GM12878 (cell line): Measurements from ENCODE around the gene WNT5B. TPM values are rescaled to one million over a fixed set of nuclear protein-coding genes. Genes with fewer than 3 reads are reported as not detected.

Source experiments
- BRCA1 ChIP-seq: IDR thresholded peaks from 2 replicates; pipeline ENCODE4 v1.6.1; 2011; ENCODE audit warnings: low read depth, low read length, improper control_type of control experiment
- CBFB ChIP-seq: IDR thresholded peaks from 2 replicates; pipeline ENCODE4 v1.6.1; 2016; ENCODE audit warnings: antibody characterized with exemption, low read depth
- GATAD2B ChIP-seq: fragments of 450-650 bp; conservative IDR thresholded peaks from 2 replicates; pipeline ENCODE4 v1.6.1; 2017; ENCODE audit warnings: low read depth, mild to moderate bottlenecking, moderate library complexity
- IRF4 ChIP-seq: IDR thresholded peaks from 2 replicates; pipeline ENCODE4 v1.6.1; 2011; ENCODE audit warnings: low read depth, low read length
- LARP7 ChIP-seq: fragments of 450-650 bp; IDR thresholded peaks from 2 replicates; pipeline ENCODE4 v1.6.1; 2017; ENCODE audit warnings: mild to moderate bottlenecking
- NBN ChIP-seq: fragments of 450-650 bp; IDR thresholded peaks from 2 replicates; pipeline ENCODE4 v1.6.1; 2016
- NR2C1 ChIP-seq: fragments of 450-650 bp; IDR thresholded peaks from 2 replicates; pipeline ENCODE4 v1.6.1; 2017; ENCODE audit warnings: antibody characterized with exemption, mild to moderate bottlenecking, moderate library complexity
- POU2F2 ChIP-seq: IDR thresholded peaks from 3 replicates; pipeline ENCODE4 v1.6.1; 2011; ENCODE audit warnings: low read depth, mild to moderate bottlenecking, low read length, borderline replicate concordance
- RFX5 ChIP-seq: IDR thresholded peaks from 2 replicates; pipeline ENCODE4 v1.6.1; 2011; ENCODE audit warnings: low read depth, low read length, improper control_type of control experiment
- SREBF1 ChIP-seq: IDR thresholded peaks from 2 replicates; pipeline ENCODE4 v1.6.1; 2012; ENCODE audit warnings: mild to moderate bottlenecking, low read length
- WRNIP1 ChIP-seq: IDR thresholded peaks from 2 replicates; pipeline ENCODE4 v1.6.1; 2011; ENCODE audit warnings: low read depth, low read length, improper control_type of control experiment, borderline replicate concordance
- ZNF217 ChIP-seq: fragments of 450-650 bp; IDR thresholded peaks from 2 replicates; pipeline ENCODE4 v1.6.1; 2017; ENCODE audit warnings: antibody characterized with exemption, mild to moderate bottlenecking
- ZSCAN29 ChIP-seq: fragments of 450-650 bp; IDR thresholded peaks from 2 replicates; pipeline ENCODE4 v1.6.1; 2017; ENCODE audit warnings: mild to moderate bottlenecking, moderate library complexity
- polyA plus RNA-seq, 11 experiments: library from polyadenylated mRNA; depleted of rRNA in 4 of 11; unstranded in 6 of 11; stranded (reverse) in 5 of 11; fragments of >200 nt; fragmentation: Nextera tagmentation in 4 of 11; fragmentation: Illumina TruSeq in 1 of 11; extraction: Ambion mirVana in 4 of 11; extraction: Trizol in 1 of 11; gene quantifications; 1 replicate in 1 of 11; 2 replicates in 10 of 11; pipeline versions ENCODE4 v1.2.1 to v1.2.3, GENCODE V29; 2011 to 2016; ENCODE audit warnings: inconsistent platforms in 2 of 11, missing spikeins in 2 of 11, low read depth in 1 of 11
- total RNA-seq, 4 experiments: library from RNA; depleted of rRNA in 3 of 4; stranded (reverse); fragments of >200 nt in 3 of 4; fragmentation: Illumina TruSeq in 1 of 4; extraction: Trizol in 1 of 4; gene quantifications; 2 replicates each; pipeline versions ENCODE4 v1.2.1 to v1.2.3, GENCODE V29; 2013 to 2021
- TF ChIP-seq, protein P1 (sequence below): fragments of 450-650 bp; IDR thresholded peaks from 2 replicates; pipeline ENCODE4 v1.6.1; 2017; ENCODE audit warnings: borderline replicate concordance
- TF ChIP-seq, protein P2 (sequence below): IDR thresholded peaks from 2 replicates; pipeline ENCODE4 v1.6.1; 2011; ENCODE audit warnings: low read depth, mild to moderate bottlenecking, low read length, moderate library complexity, borderline replicate concordance; ENCODE audit errors: extremely low read depth

WNT5B gene
- total and polyA plus RNA-seq, 10 of the 15 experiments (the other 5 are each of a cell fraction or from before 2014, with no cell fraction given) = 0.45 to 18.3 (median 5.4) TPM

DNA sequence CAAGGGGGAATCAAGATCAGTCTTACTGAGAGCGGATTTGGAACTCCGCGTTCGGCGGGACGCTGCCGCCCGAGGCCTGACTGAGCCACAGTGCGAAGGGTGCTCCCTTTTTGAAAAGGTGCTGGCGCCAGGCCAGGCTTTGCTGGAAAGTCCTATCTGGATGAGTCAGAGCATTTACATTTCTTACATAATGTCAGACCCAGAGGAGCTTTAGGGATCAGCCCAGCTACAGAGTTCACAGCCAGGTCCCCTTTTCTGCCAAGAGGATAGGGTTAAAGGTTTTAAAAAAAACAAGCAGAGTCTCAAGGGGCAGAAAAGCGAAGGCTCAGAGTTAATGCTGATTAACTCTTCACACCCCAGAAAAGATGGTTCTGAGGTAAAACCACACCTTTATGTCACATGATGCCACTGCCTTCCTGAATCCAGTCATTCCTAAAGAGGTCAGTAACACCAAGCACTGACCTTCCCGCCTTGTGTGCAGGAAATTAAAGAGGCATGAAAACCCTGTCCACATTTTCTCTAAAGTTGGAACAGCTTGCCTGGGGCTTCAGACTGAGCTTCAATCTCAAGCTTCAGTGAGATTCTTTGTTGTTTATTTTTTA, 22.9 kb upstream of the WNT5B start (continued):
- no peak for TF ChIP-seq NR2C1
- no peak for TF ChIP-seq BRCA1
- no peak for TF ChIP-seq IRF4
- TF ChIP-seq, protein P1, sequence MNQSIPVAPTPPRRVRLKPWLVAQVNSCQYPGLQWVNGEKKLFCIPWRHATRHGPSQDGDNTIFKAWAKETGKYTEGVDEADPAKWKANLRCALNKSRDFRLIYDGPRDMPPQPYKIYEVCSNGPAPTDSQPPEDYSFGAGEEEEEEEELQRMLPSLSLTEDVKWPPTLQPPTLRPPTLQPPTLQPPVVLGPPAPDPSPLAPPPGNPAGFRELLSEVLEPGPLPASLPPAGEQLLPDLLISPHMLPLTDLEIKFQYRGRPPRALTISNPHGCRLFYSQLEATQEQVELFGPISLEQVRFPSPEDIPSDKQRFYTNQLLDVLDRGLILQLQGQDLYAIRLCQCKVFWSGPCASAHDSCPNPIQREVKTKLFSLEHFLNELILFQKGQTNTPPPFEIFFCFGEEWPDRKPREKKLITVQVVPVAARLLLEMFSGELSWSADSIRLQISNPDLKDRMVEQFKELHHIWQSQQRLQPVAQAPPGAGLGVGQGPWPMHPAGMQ = no peak
- no peak for TF ChIP-seq NBN
- peak; percentile 93 for TF ChIP-seq POU2F2
- TF ChIP-seq RFX5 = no peak
- TF ChIP-seq, protein P2, sequence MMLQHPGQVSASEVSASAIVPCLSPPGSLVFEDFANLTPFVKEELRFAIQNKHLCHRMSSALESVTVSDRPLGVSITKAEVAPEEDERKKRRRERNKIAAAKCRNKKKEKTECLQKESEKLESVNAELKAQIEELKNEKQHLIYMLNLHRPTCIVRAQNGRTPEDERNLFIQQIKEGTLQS = 0 out of 2 replicates have a peak, but pooled peaks have one; percentile 16
- TF ChIP-seq CBFB = no peak
- TF ChIP-seq GATAD2B = 0 out of 2 replicates have a peak, but pooled peaks have one; percentile 24
- no peak for TF ChIP-seq ZNF217
- no peak for TF ChIP-seq SREBF1
- TF ChIP-seq WRNIP1 = no peak
- no peak for TF ChIP-seq ZSCAN29
- no peak for TF ChIP-seq LARP7
